Left renal pelvis (tissue), 4 donors: ENCODE measurements around the gene CD244. TPM values are rescaled to one million over a fixed set of nuclear protein-coding genes. Genes with fewer than 3 reads are reported as not detected.
"Not testable (repeated sequence)": the region's sequence is repeated elsewhere in the genome, so short reads cannot be mapped to it uniquely, and the experiment has no call there.

ENCODE experiments used
- DNase-seq, 4 donors: peaks; one replicate each; pipeline ENCODE4 v3.0.0-alpha.2; 2013; ENCODE audit warnings: low read depth in 4 of 4, low spot score in 3 of 4
- polyA plus RNA-seq, 4 donors: library from polyadenylated mRNA; unstranded; fragments of 120-200 nt; gene quantifications; one replicate each; pipeline ENCODE4 v1.2.1, GENCODE V29; 2013; ENCODE audit not compliant: insufficient read length in 4 of 4

Gene CD244
- polyA plus RNA-seq, 4 donors = 0.07 to 0.42 (median 0.19) TPM

GRCh38 chr1:160789051-160789701, 73.5 kb downstream of the CD244 start:
- no peak for DNase-seq

GRCh38 chr1:160782988-160783765, 79.5 kb downstream of the CD244 start:
- not testable (repeated sequence) for DNase-seq

- DNase-seq = no peak
Measured at GRCh38 chr1:160781914-160782689, 80.6 kb downstream of the CD244 start.

GRCh38 chr1:160781186-160781766, 81.4 kb downstream of the CD244 start:
- peak; percentile 20 to 60 (median 36) for DNase-seq

GRCh38 chr1:160780398-160780755, 82.3 kb downstream of the CD244 start:
- DNase-seq = no peak

Other genes starting within 250 kb of the CD244 start
- gene SLAMF1, start 215.8 kb downstream of the CD244 start, polyA plus RNA-seq = under 1 TPM; 0.07 to 0.23 (median 0.13) TPM
- gene CD48, start 151.1 kb downstream of the CD244 start, polyA plus RNA-seq = 1 to 10 TPM; 1.4 to 2.0 (median 1.6) TPM
- gene SLAMF7, start 123.6 kb downstream of the CD244 start, polyA plus RNA-seq = under 1 TPM; 0.30 to 0.68 (median 0.41) TPM
- under 1 TPM in 3 of 4 donors, not detected in 1; 0.17 to 0.49 (median 0.31) TPM for gene LY9, start 66.7 kb downstream of the CD244 start, polyA plus RNA-seq
- gene ITLN1, start 22.3 kb upstream of the CD244 start, polyA plus RNA-seq = 1 to 10 TPM in 3 of 4 donors, under 1 TPM in 1; 0.30 to 4.7 (median 1.9) TPM
- gene ITLN2, start 91.9 kb upstream of the CD244 start, polyA plus RNA-seq = not detected
- 10 to 100 TPM; 11.1 to 98.1 (median 85.2) TPM for gene F11R, start 158.3 kb upstream of the CD244 start, polyA plus RNA-seq
- 10 to 100 TPM in 3 of 4 donors, 1 to 10 TPM in 1; 9.5 to 75.7 (median 52.2) TPM for gene TSTD1, start 176.1 kb upstream of the CD244 start, polyA plus RNA-seq
- gene USF1, start 183.1 kb upstream of the CD244 start, polyA plus RNA-seq = 10 to 100 TPM; 51.0 to 68.9 (median 54.5) TPM
- gene ARHGAP30, start 207.0 kb upstream of the CD244 start, polyA plus RNA-seq = 1 to 10 TPM; 2.2 to 3.8 (median 2.3) TPM
- 1 to 10 TPM in 3 of 4 donors, under 1 TPM in 1; 0.14 to 7.3 (median 3.8) TPM for gene NECTIN4, start 226.7 kb upstream of the CD244 start, polyA plus RNA-seq
- gene KLHDC9, start 235.5 kb upstream of the CD244 start, polyA plus RNA-seq = 10 to 100 TPM in 3 of 4 donors, 1 to 10 TPM in 1; 4.0 to 19.4 (median 17.3) TPM